NCI-H226 (cell line): ENCODE results near the gene ABHD14A.

ENCODE experiments used
- DNase-seq: peaks from one replicate; pipeline ENCODE4 v3.0.0-alpha.2; 2015

ABHD14A gene

GRCh38 chr3:52022323-52023100 is 47.6 kb downstream of the ABHD14A start:
- no peak for DNase-seq

DNA sequence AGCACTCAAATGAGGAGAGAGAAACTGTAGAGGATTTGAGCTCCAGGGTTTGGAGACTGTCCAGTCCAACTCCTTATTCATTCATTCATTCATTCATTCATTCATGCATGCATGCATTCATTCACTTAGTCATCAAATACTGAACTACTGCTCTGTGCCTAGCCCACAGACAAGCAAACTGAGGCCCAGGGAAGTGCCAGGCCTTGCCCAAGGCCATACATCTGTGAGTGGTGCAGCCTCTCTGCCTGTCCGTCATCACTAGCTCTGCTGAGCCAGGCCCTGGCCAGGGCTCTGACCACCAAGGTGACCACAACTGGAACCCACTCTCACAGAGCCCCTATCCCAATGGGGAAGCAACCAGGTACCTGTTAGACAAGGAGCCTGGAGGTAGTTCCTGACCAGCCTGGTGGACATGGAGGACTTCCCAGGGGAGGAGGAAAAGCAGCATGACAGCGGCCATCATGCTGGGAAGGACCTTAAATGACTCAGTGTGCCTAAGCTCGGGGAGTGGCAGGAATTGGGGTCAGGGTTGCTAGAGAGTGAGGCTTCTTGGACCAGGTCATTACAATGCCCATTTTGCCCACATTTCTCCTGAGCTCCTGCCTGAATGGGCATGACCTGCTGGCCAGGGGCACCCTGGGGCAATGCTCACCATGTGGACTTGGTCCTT is 48.4 kb downstream of the ABHD14A start:
- DNase-seq = no peak

GRCh38 chr3:52023860-52024764 is 49.2 kb downstream of the ABHD14A start:
- DNase-seq = no peak

DNA sequence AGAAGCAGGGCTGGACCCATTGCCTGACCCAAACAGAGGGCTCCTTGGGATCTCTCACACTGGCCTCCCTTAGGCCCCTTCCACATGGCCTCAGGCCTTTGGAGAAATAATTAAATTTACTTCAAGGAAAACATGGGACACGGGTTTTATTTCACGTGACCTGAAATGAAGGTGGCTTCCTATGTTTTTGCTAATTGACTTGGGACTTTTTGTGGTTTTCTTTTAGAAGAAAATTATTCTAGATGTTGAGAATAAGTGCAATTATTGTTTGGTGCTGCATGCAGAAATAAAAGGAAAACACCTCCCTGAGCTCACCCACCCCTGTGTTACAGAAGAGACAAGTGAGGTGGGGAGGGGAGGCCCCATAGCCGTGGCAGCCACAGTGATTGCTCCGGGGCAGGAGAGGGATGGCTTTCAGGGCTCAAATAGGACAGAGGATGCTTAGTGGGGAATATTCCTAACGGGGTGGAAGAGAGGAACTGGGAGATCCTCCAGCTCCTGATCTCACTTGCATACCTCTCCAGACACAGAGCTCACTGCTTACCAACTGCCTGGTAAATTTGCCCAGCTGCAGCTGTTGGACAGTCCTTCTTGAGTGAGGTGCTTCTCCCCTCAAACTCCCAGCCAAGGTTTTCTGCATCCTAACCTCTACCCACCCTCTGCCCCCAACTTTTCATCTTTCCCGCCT is 50.0 kb downstream of the ABHD14A start:
- DNase-seq = no peak

DNA sequence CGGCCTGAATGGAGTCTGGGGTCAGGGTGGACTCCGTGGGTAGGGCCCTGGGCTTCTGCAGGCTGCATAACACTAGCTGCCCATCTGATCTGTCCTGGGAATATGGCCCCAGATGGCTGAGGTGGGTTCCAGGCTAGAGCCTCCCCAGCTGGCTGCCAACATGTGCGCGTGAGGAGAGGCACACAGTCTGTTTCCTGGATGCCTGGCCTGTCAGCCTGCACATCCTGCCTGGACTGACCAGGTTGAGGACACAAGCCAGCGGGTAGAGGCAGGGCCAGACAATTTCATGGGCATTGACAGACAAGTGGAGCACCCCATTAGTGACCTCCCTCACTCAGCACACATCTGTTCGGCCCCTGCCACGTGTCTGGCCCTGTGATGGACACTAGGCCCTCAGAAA is 50.6 kb downstream of the ABHD14A start:
- DNase-seq = no peak

- DNase-seq = no peak
Observed at GRCh38 chr3:52026041-52026440, 51.2 kb downstream of the ABHD14A start.

DNA sequence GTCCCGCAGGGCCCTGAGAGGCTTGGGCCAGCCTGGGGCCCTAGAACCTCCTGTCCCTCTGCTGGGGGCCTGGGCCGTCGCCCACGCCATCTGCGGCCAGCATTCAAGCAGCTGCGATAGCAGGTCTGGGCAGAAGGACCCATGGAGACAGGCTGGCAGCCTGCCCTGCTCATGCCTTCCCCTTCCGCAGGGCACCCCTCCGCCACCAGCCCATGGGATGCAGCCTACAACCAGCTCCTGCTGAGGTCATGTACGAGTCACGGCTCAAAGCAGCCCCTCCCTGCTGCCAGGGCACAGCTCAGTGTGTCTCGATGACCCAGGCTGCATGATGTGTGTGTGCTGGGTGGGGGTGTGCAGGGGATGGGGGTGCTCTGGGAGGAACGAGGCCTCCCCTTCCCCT is 53.7 kb downstream of the ABHD14A start:
- no peak for DNase-seq

DNA sequence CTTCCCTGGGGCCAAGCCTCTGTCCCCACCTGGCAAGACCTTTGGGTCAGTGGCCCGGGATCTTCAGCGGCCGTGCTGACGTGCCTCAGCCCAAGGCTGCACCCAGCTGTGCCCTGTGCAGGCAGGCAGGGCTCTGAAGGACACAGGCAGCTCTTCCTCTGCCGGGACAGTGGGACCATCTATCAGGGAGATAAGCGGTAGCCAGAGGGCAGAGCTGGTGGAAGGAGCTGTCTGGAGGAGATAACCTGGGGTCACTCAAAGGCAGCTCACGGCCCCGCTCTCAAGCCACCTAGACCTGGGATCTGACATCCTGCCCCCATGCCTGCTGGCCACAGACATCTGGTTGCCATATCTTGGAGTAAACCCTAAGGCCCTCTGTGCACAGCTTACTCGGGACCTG is 54.2 kb downstream of the ABHD14A start:
- no peak for DNase-seq

DNA sequence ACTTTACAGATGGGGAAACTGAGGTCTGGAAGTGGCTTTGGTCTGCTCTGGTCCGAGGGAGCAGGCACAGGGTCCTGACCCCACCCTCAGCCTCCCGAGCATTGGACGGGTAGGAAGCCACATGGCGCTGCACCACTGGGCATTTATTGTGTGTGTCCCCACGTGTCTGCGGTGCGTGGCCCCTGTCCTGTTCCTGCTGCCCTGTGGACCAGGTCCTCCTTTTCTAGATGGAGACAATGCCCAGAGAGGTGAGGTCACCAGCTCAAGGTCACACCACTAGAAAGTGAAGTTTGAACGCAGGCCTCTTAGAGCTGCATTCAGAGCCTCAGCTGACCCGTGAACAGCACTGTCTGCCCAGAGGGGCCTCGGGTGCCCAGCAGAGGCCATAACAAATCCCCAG is 54.7 kb downstream of the ABHD14A start:
- DNase-seq = no peak
